Measurements from ENCODE around the gene TCF7L2.
"Not testable (repeated sequence)": the region's sequence is repeated elsewhere in the genome, so short reads cannot be mapped to it uniquely, and the experiment has no call there.

Gene TCF7L2

GRCh38 chr10:113095419-113096127 is 145.5 kb downstream of the TCF7L2 start:
- Histone ChIP-seq H3K9me3 (ENCODE audit: control insufficient read depth, insufficient read depth, low read depth, low read length) (no peaks in the 10 kb centered on the region), H3K9ac (ENCODE audit: low read length) (no peak overlapping the region), H3K27ac (ENCODE audit: low read depth, low read length) (no peak overlapping the region), H3K27me3 (ENCODE audit: control insufficient read depth, insufficient read depth, low read length) (no peaks in the 10 kb centered on the region), H3K4me3 (ENCODE audit: low read depth, low read length) (no peak overlapping the region), H3K36me3 (ENCODE audit: control insufficient read depth, insufficient read depth, low read length) (peaks cover 37% of the 10 kb centered on the region), H3K4me1 (ENCODE audit: control insufficient read depth, insufficient read depth, low read length) (peaks cover 41% of the 10 kb centered on the region)

GRCh38 chr10:113096128-113096996 is 146.3 kb downstream of the TCF7L2 start:
- H3K9me3 ChIP-seq (ENCODE audit: control insufficient read depth, insufficient read depth, low read depth, low read length), result no peaks in the 10 kb centered on the region
- 0 out of 2 replicates have a peak overlapping the region, but pooled peaks have one; percentile 46 for H3K27ac ChIP-seq (ENCODE audit: low read depth, low read length)
- no peaks in the 10 kb centered on the region for H3K27me3 ChIP-seq (ENCODE audit: control insufficient read depth, insufficient read depth, low read length)
- H3K4me1 ChIP-seq (ENCODE audit: control insufficient read depth, insufficient read depth, low read length), result peaks cover 41% of the 10 kb centered on the region
- H3K4me3 ChIP-seq (ENCODE audit: low read depth, low read length), result no peak overlapping the region
- peak overlapping the region; percentile 35 for H3K9ac ChIP-seq (ENCODE audit: low read length)
- H3K36me3 ChIP-seq (ENCODE audit: control insufficient read depth, insufficient read depth, low read length), result peaks cover 37% of the 10 kb centered on the region

- no peaks in the 10 kb centered on the region for H3K27me3 ChIP-seq (ENCODE audit: control insufficient read depth, insufficient read depth, low read length)
- H3K9ac ChIP-seq (ENCODE audit: low read length), result peak overlapping the region; percentile 35
- H3K4me3 ChIP-seq (ENCODE audit: low read depth, low read length), result no peak overlapping the region
- peaks cover 41% of the 10 kb centered on the region for H3K4me1 ChIP-seq (ENCODE audit: control insufficient read depth, insufficient read depth, low read length)
- no peaks in the 10 kb centered on the region for H3K9me3 ChIP-seq (ENCODE audit: control insufficient read depth, insufficient read depth, low read depth, low read length)
- peaks cover 32% of the 10 kb centered on the region for H3K36me3 ChIP-seq (ENCODE audit: control insufficient read depth, insufficient read depth, low read length)
- no peak overlapping the region for H3K27ac ChIP-seq (ENCODE audit: low read depth, low read length)
Observed at GRCh38 chr10:113097036-113097435, 147.0 kb downstream of the TCF7L2 start.

- Histone ChIP-seq H3K9ac (ENCODE audit: low read length) (no peak overlapping the region), H3K4me1 (ENCODE audit: control insufficient read depth, insufficient read depth, low read length) (peaks cover 26% of the 10 kb centered on the region; the same call in 1 of the 2 replicates), H3K4me3 (ENCODE audit: low read depth, low read length) (no peak overlapping the region), H3K27me3 (ENCODE audit: control insufficient read depth, insufficient read depth, low read length) (no peaks in the 10 kb centered on the region), H3K9me3 (ENCODE audit: control insufficient read depth, insufficient read depth, low read depth, low read length) (no peaks in the 10 kb centered on the region), H3K27ac (ENCODE audit: low read depth, low read length) (no peak overlapping the region), H3K36me3 (ENCODE audit: control insufficient read depth, insufficient read depth, low read length) (peaks cover 23% of the 10 kb centered on the region)
Observed at GRCh38 chr10:113099431-113100183, 149.6 kb downstream of the TCF7L2 start.

GRCh38 chr10:113100281-113100680 is 150.2 kb downstream of the TCF7L2 start:
- H3K9ac ChIP-seq (ENCODE audit: low read length), result no peak overlapping the region
- H3K27me3 ChIP-seq (ENCODE audit: control insufficient read depth, insufficient read depth, low read length), result no peaks in the 10 kb centered on the region
- H3K27ac ChIP-seq (ENCODE audit: low read depth, low read length), result no peak overlapping the region
- H3K4me1 ChIP-seq (ENCODE audit: control insufficient read depth, insufficient read depth, low read length), result peaks cover 25% of the 10 kb centered on the region; the same call in 1 of the 2 replicates
- H3K36me3 ChIP-seq (ENCODE audit: control insufficient read depth, insufficient read depth, low read length), result peaks cover 23% of the 10 kb centered on the region
- H3K4me3 ChIP-seq (ENCODE audit: low read depth, low read length), result no peak overlapping the region
- no peaks in the 10 kb centered on the region for H3K9me3 ChIP-seq (ENCODE audit: control insufficient read depth, insufficient read depth, low read depth, low read length)

- Histone ChIP-seq H3K4me1 (ENCODE audit: control insufficient read depth, insufficient read depth, low read length) (peaks cover 22% of the 10 kb centered on the region), H3K9me3 (ENCODE audit: control insufficient read depth, insufficient read depth, low read depth, low read length) (no peaks in the 10 kb centered on the region), H3K27me3 (ENCODE audit: control insufficient read depth, insufficient read depth, low read length) (no peaks in the 10 kb centered on the region), H3K4me3 (ENCODE audit: low read depth, low read length) (no peak overlapping the region), H3K36me3 (ENCODE audit: control insufficient read depth, insufficient read depth, low read length) (peaks cover 7% of the 10 kb centered on the region; the same call in 1 of the 2 replicates), H3K9ac (ENCODE audit: low read length) (no peak overlapping the region), H3K27ac (ENCODE audit: low read depth, low read length) (no peak overlapping the region)
Observed at GRCh38 chr10:113103131-113103840, 153.2 kb downstream of the TCF7L2 start.

- Histone ChIP-seq H3K4me3 (ENCODE audit: low read depth, low read length) (no peak overlapping the region), H3K4me1 (ENCODE audit: control insufficient read depth, insufficient read depth, low read length) (peaks cover 28% of the 10 kb centered on the region), H3K9ac (ENCODE audit: low read length) (no peak overlapping the region), H3K27ac (ENCODE audit: low read depth, low read length) (no peak overlapping the region), H3K36me3 (ENCODE audit: control insufficient read depth, insufficient read depth, low read length) (peaks cover 7% of the 10 kb centered on the region; the same call in 1 of the 2 replicates), H3K9me3 (ENCODE audit: control insufficient read depth, insufficient read depth, low read depth, low read length) (no peaks in the 10 kb centered on the region), H3K27me3 (ENCODE audit: control insufficient read depth, insufficient read depth, low read length) (no peaks in the 10 kb centered on the region)
Observed at GRCh38 chr10:113104047-113104446, 154.0 kb downstream of the TCF7L2 start.

GRCh38 chr10:113108194-113108835 is 158.3 kb downstream of the TCF7L2 start:
- Histone ChIP-seq H3K4me3 (ENCODE audit: low read depth, low read length) (no peak overlapping the region), H3K27ac (ENCODE audit: low read depth, low read length) (no peak overlapping the region), H3K36me3 (ENCODE audit: control insufficient read depth, insufficient read depth, low read length) (no peaks in the 10 kb centered on the region), H3K4me1 (ENCODE audit: control insufficient read depth, insufficient read depth, low read length) (peaks cover 22% of the 10 kb centered on the region), H3K27me3 (ENCODE audit: control insufficient read depth, insufficient read depth, low read length) (no peaks in the 10 kb centered on the region), H3K9me3 (ENCODE audit: control insufficient read depth, insufficient read depth, low read depth, low read length) (no peaks in the 10 kb centered on the region), H3K9ac (ENCODE audit: low read length) (no peak overlapping the region)

GRCh38 chr10:113108948-113109347 is 158.9 kb downstream of the TCF7L2 start:
- Histone ChIP-seq H3K4me1 (ENCODE audit: control insufficient read depth, insufficient read depth, low read length) (peaks cover 22% of the 10 kb centered on the region), H3K9ac (ENCODE audit: low read length) (no peak overlapping the region), H3K27me3 (ENCODE audit: control insufficient read depth, insufficient read depth, low read length) (no peaks in the 10 kb centered on the region), H3K9me3 (ENCODE audit: control insufficient read depth, insufficient read depth, low read depth, low read length) (no peaks in the 10 kb centered on the region), H3K36me3 (ENCODE audit: control insufficient read depth, insufficient read depth, low read length) (no peaks in the 10 kb centered on the region), H3K4me3 (ENCODE audit: low read depth, low read length) (no peak overlapping the region), H3K27ac (ENCODE audit: low read depth, low read length) (no peak overlapping the region)

GRCh38 chr10:113109482-113109881 is 159.4 kb downstream of the TCF7L2 start:
- not testable (repeated sequence) for H3K27me3 ChIP-seq (ENCODE audit: control insufficient read depth, insufficient read depth, low read length); H3K27ac ChIP-seq (ENCODE audit: low read depth, low read length); H3K36me3 ChIP-seq (ENCODE audit: control insufficient read depth, insufficient read depth, low read length); H3K4me3 ChIP-seq (ENCODE audit: low read depth, low read length); H3K9me3 ChIP-seq (ENCODE audit: control insufficient read depth, insufficient read depth, low read depth, low read length); H3K9ac ChIP-seq (ENCODE audit: low read length)
- H3K4me1 ChIP-seq (ENCODE audit: control insufficient read depth, insufficient read depth, low read length), result peaks cover 22% of the 10 kb centered on the region

Data from HUES6 (cell line).